ENCODE measurements around the gene VPS51.

DNA sequence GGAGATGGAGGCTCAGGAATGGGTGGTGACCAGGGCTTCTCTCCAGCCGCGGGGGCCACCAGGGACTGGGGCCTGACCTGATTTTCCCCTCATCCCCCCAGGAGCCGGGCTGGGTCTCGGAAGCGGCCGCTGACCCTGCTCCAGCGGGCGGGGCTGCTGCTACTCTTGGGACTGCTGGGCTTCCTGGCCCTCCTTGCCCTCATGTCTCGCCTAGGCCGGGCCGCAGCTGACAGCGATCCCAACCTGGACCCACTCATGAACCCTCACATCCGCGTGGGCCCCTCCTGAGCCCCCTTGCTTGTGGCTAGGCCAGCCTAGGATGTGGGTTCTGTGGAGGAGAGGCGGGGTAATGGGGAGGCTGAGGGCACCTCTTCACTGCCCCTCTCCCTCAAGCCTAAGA, 8.2 kb upstream of the VPS51 start:
- TF ChIP-seq, protein P1, sequence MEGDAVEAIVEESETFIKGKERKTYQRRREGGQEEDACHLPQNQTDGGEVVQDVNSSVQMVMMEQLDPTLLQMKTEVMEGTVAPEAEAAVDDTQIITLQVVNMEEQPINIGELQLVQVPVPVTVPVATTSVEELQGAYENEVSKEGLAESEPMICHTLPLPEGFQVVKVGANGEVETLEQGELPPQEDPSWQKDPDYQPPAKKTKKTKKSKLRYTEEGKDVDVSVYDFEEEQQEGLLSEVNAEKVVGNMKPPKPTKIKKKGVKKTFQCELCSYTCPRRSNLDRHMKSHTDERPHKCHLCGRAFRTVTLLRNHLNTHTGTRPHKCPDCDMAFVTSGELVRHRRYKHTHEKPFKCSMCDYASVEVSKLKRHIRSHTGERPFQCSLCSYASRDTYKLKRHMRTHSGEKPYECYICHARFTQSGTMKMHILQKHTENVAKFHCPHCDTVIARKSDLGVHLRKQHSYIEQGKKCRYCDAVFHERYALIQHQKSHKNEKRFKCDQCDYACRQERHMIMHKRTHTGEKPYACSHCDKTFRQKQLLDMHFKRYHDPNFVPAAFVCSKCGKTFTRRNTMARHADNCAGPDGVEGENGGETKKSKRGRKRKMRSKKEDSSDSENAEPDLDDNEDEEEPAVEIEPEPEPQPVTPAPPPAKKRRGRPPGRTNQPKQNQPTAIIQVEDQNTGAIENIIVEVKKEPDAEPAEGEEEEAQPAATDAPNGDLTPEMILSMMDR (IDR thresholded peaks at IDR 0.05) = no peak
- no peak for TF ChIP-seq POLR2A (IDR thresholded peaks at IDR 0.05)

Measured in adrenal gland (tissue), 5 donors.